Fibroblast of skin of abdomen (primary cell): ENCODE results near the gene SHH.
A peak's percentile ranks its signal among the peaks of the same experiment; 100 is the strongest.

ENCODE experiments used
- DNase-seq: peaks from one replicate; pipeline ENCODE4 v3.0.0-alpha.2; 2013

SHH gene

DNA sequence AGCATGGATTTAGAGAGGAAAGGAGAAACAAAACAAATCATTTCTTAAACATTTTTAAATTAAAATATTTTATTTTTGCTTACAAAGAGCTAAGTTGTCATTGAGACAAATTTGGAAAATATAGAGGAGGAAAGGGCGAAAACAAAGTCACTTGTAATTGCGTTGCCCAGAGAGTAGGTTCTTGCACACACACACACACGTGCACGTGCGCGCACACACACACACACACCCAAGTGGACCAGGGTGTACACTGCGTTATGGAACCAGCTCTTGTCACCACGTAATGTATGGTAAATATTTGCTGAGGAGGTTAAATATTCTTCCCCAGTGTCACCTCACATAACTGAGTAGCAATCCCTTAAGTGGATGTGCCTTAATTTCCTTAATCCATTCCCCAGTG, 21.6 kb downstream of the SHH start:
- DNase-seq, result no peak

DNA sequence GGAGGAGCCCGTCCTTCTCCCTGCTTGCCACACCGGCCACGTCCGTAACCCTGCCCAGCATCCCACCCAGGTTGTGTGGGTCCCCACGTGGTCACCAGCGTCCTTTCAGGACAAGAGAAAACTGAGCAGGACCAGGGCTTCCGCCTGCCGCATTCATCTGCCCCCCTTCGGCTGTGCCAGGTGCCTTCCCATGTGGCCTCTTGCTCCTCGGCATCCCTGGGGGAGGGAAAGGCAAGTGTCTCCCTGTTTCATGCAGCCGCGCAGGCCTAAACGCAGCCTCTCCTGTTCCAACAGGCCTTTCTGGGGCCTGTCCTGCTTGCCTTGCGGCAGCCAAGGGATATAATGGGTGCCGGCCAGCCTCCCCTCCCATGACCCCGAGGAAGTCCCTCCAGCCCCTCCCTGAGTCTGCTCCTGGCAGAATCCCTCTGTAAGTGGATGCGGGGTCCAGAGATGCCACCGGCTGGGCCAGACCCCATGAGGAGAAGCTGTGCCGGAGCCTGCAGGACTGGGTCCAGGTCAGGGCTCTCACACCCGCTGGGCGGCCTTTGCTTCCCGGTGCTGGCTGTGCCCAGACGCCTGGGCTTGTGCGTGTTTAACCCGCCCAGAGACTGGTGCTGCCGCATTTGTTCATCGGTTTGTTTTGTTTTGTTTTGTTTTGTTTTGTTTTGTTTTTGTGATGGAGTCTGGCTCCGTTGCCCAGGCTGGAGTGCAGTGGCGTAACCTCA, 23.1 kb downstream of the SHH start:
- no peak for DNase-seq

- DNase-seq, result no peak
Observed at GRCh38 chr7:155788616-155789000, 23.7 kb downstream of the SHH start.

DNA sequence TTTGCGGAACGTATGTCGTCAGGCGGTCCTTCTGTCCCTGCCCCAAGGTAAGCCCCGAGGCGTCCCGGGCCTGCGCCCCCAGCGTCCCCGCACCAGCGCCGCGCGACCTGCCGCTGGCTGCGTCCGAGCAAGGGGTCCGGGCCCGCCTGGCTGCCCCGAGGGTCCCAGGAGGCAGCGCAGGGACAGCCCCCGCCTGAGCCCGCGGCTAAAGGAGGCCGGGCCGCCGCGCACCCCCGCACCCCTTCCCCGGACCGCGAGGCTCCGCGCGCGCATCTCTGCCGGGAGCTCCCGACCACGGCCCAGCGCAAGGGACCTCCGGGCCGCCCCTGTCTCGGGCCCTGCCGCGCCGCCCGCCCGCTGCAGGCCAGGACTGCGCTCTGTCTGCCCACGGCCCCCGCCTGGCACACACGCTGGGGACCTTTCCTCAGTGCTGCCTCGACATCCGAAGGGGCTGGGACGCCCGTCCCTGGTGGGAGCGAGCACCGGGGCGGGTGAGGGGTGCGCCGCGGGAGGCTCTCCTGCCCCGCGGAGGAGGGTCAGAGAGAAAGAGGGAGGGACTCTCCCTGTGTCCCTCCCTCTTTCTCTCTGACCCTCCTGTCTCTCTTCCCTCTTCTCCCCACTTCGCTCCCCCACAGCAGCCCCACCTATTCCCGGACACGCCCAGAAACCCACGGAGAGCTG, 25.0 kb downstream of the SHH start:
- DNase-seq, result peak; percentile 28

DNA sequence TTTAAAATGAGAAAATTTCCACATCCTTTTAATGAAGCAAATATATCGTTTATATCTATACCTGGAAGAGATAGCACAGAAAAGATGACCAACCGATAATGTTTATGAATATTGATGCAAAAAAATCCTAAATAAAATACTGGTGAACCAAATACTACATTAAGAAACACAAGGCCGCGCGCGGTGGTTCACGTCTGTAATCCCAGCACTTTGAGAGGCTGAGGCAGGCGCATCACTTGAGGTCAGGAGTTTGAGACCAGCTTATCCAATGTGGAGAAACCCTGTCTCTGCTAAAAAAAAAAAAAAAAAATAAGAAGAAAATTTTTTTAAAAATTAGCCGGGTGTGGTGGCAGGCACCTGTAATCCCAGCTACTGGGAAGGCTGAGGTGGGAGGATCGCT, 25.8 kb downstream of the SHH start:
- no peak for DNase-seq

DNA sequence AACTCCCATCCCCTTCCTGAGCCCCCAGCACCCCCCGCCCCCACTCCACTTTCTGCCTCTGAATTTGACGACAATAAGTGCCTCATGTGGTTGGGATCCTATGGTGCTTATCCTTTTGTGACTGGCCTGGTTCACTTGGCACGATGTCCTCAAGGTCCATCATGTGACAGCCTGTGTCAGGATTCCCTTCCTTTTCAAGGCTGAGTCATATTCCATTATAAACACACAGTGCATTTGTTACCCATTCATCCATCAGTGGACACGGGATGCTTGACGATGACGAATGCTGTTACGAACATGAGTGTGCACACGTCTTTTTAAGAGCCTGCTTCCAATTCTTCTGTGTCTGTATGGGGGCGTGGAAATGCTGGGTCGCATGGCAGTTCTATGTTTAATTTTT, 26.7 kb downstream of the SHH start:
- no peak for DNase-seq

GRCh38 chr7:155782466-155782865, 29.8 kb downstream of the SHH start:
- no peak for DNase-seq

- DNase-seq, result no peak
Observed at GRCh38 chr7:155781433-155781832, 30.8 kb downstream of the SHH start.

DNA sequence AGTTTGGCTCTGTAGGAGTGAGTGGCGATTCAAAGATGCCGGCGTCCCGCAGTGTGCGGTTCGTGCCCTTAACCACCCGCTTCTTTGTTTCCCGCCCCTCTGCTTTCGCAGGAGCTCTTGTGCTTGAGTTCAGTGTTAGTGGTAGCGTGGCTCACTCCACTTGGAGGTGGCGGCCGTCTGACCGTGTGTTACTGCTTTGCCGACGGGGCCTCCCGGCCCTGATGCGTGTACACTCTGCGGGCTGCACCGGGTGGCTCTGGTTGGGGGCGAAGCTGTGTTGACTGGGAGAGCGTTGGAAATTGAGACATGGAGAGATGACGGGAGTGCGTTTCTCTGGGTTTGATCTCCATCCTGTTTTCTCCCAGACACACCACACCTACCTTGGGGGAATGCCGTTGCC, 31.4 kb downstream of the SHH start:
- no peak for DNase-seq

GRCh38 chr7:155778349-155778748, 33.9 kb downstream of the SHH start:
- DNase-seq, result no peak

- DNase-seq, result no peak
Observed at GRCh38 chr7:155776606-155777005, 35.7 kb downstream of the SHH start.

- DNase-seq, result no peak
Observed at GRCh38 chr7:155775691-155776090, 36.6 kb downstream of the SHH start.

DNA sequence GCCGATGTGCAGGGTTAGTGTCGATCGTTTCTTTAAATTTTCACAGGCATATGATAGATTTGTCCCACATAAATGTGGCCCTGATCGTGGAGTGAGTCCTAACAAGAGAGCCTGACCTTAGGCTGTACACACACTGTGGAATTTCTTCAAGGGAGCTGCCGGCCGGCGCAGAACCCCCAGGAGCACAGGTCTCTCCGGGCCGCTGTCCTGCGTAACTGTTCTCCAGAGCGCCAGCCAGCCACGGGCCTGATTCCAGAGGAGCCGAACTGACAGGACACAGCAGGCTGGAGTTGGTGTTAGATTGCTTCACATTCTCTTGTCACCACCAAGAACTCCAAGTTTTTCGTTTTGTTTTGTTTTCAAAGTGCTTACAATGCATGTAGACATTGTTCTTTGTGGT, 37.3 kb downstream of the SHH start:
- no peak for DNase-seq

- DNase-seq, result no peak
Observed at GRCh38 chr7:155773531-155773930, 38.7 kb downstream of the SHH start.

GRCh38 chr7:155770241-155770640, 42.0 kb downstream of the SHH start:
- no peak for DNase-seq

DNA sequence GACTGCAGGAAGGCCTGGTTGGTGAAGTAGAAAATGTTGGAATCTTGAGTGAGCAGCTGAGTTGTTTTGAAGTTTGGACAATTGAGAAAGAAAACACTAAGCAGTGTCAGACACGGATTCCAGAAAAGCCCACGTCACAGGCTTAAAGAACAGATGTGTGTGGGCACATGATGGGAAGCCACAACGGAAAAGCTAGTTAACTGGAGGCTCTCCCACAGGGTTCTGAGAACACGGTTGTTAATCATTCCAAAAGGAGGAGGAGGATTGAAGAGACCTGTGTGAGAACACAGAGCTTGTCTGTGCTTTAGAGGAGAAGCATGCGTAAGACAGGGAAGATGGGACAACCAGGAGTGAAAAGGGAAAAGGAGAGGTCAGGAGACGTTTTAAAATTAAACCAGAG, 42.6 kb downstream of the SHH start:
- peak; percentile 86 for DNase-seq

GRCh38 chr7:155766966-155767916, 45.0 kb downstream of the SHH start:
- no peak for DNase-seq

- DNase-seq, result no peak
Observed at GRCh38 chr7:155766386-155766785, 45.9 kb downstream of the SHH start.

DNA sequence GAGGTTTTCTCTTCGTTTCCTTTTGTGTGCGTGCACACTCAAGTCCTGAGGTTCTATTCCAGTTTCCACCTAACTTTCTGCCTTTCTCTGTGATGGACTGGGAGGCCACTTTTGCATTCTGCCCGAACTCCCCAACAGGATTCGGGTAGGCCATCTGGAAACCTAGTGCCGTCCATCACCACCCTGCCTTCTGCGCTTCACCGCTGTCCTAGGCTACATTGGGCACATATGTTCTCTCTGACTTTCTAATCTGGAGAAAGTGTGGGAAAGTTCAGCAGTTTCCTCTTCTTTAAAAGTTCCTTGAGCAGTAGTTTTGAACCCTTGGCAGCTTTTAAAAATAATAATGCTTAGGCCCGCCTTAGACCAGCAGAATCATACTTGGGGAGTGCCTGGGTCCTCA, 46.8 kb downstream of the SHH start:
- DNase-seq, result no peak

DNA sequence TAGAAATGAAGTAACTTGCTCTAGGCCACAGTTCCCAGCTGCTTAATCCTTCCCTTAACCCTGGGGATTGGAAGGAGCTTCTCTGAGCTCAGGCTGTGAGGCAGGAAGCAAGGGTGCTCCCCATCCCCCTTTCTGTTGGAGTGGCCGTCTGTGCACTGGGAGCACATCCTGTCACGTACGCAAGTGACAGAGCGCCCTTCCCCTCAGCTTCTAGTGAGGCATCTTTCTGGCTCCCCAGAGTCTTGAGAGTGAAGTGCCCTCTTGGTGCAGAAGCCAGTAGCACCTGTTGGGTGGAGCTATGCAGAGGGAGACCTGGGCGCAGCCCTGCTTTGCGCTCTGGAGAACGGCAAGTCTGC, 47.8 kb downstream of the SHH start:
- DNase-seq, result no peak

DNA sequence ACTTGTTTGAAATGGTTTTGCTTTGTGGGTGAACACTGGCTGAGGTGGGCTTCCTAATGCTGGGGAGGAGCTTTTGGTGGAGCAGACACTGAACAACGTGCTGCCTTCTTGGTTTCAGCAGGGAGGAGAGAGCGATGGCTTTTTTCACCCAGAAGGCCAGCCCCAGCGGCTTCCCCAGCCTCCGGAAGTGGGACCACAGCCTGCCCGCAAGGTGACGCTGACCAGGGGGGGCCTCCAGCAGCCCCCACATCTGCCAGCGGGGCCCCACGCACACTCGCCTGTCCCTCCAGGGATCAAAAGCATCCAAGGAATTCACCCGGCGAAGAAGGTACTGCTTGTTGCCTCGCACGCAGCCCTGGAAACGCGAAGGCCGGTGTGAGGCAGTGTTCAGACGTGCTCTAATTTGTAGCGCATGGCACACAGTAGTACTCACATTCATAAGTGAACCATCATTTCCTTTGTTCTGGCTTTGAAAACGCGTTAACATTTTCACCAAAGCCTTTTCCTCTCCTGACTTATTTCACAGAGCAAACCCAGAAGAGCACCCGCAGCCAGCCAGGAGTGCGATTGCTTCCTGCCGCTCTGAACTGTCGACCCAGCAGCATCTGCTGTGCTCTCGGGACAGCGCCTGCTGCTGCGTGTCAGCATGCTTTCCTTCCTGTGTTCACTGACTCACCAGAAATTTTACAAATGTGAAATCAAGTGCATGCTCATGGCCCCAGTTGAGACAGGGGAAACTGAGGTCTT, 48.4 kb downstream of the SHH start:
- peak; percentile 86 for DNase-seq

DNA sequence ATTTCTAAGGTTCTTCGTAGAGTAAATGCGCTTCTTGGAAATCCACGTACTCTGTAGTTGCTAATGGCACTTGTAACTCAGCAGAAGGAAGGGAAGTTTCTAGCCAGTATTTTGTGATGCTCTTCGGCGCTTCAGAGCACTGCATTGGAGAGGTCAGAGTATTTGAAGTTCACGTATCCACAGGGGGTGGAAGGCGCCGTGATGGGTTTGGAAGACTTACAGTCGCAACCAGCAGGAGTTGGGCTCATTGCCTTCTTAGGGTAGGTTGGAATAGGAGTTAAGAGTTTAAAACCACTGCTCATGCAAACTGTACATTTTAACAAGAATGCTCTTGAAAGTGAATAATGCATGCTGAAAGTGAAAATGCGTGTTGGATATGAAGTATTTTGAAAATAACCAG, 49.1 kb downstream of the SHH start:
- no peak for DNase-seq

- no peak for DNase-seq
Observed at GRCh38 chr7:155762655-155763054, 49.6 kb downstream of the SHH start.
